Cardiac muscle cell (in vitro differentiated cells and primary cell): Measurements from ENCODE around the gene SUSD3. TPM values are rescaled to one million over a fixed set of nuclear protein-coding genes. Genes with fewer than 3 reads are reported as not detected.

ENCODE experiments used
- DNase-seq, 2 donors: peaks; one replicate each; pipeline versions ENCODE4 v3.0.0 to v3.0.0-alpha.2; 2010 to 2017; ENCODE audit warnings: low read depth in 1 of 2, low spot score in 1 of 2
- H3K27ac ChIP-seq: fragments of 200-600 bp; sonication (generic); 2 replicates; pipeline ENCODE4 v1.5.1; 2016
- H3K27me3 ChIP-seq: fragments of 200-600 bp; sonication (generic); 2 replicates; pipeline ENCODE4 v1.6.0; 2016; ENCODE audit warnings: control low read depth
- H3K36me3 ChIP-seq: fragments of 200-600 bp; sonication (generic); 2 replicates; pipeline ENCODE4 v1.5.1; 2016; ENCODE audit warnings: control low read depth
- H3K4me1 ChIP-seq: fragments of 200-600 bp; sonication (generic); 2 replicates; pipeline ENCODE4 v1.8.1; 2017; ENCODE audit warnings: low read depth, mild to moderate bottlenecking, mixed run types
- H3K4me3 ChIP-seq: fragments of 200-600 bp; sonication (generic); 2 replicates; pipeline ENCODE4 v1.5.1; 2016; ENCODE audit warnings: mild to moderate bottlenecking
- H3K9me3 ChIP-seq: fragments of 200-600 bp; sonication (generic); 2 replicates; pipeline ENCODE4 v1.5.1; 2017; ENCODE audit warnings: low read depth, mild to moderate bottlenecking, control low read depth
- polyA plus RNA-seq: library from polyadenylated mRNA; unstranded; fragments of >200 nt; fragmentation: Nextera tagmentation; extraction: Ambion mirVana; gene quantifications from 2 replicates; pipeline ENCODE4 v1.2.1, GENCODE V29; 2016
- total RNA-seq: library from RNA; depleted of rRNA; stranded (reverse); fragments of >200 nt; gene quantifications from 2 replicates; pipeline ENCODE4 v1.2.3, GENCODE V29; 2016
- TF ChIP-seq, protein P1 (sequence below): IDR thresholded peaks from 2 replicates; pipeline ENCODE4 v1.5.1; 2012; ENCODE audit warnings: low read depth, mild to moderate bottlenecking, low read length

Gene SUSD3
- total and polyA plus RNA-seq, 2 experiments from 2014 or later, result not detected

- TF ChIP-seq, protein P1, sequence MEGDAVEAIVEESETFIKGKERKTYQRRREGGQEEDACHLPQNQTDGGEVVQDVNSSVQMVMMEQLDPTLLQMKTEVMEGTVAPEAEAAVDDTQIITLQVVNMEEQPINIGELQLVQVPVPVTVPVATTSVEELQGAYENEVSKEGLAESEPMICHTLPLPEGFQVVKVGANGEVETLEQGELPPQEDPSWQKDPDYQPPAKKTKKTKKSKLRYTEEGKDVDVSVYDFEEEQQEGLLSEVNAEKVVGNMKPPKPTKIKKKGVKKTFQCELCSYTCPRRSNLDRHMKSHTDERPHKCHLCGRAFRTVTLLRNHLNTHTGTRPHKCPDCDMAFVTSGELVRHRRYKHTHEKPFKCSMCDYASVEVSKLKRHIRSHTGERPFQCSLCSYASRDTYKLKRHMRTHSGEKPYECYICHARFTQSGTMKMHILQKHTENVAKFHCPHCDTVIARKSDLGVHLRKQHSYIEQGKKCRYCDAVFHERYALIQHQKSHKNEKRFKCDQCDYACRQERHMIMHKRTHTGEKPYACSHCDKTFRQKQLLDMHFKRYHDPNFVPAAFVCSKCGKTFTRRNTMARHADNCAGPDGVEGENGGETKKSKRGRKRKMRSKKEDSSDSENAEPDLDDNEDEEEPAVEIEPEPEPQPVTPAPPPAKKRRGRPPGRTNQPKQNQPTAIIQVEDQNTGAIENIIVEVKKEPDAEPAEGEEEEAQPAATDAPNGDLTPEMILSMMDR, result no peak
- Histone ChIP-seq H3K9me3 (no peaks in the 10 kb centered on the region), H3K4me3 (no peak overlapping the region), H3K27me3 (no peaks in the 10 kb centered on the region), H3K4me1 (peaks cover 19% of the 10 kb centered on the region), H3K36me3 (no peaks in the 10 kb centered on the region), H3K27ac (no peak overlapping the region)
- DNase-seq, result no peak
Observed at GRCh38 chr9:93128011-93128714, 69.7 kb downstream of the SUSD3 start.

- no peak overlapping the region for H3K27ac ChIP-seq
- no peaks in the 10 kb centered on the region for H3K27me3 ChIP-seq
- no peak overlapping the region for H3K4me3 ChIP-seq
- no peaks in the 10 kb centered on the region for H3K9me3 ChIP-seq
- H3K36me3 ChIP-seq, result no peaks in the 10 kb centered on the region
- TF ChIP-seq, protein P1, result no peak
- H3K4me1 ChIP-seq, result peaks cover 20% of the 10 kb centered on the region
- no peak for DNase-seq
Observed at GRCh38 chr9:93128715-93129224, 70.3 kb downstream of the SUSD3 start.

DNA sequence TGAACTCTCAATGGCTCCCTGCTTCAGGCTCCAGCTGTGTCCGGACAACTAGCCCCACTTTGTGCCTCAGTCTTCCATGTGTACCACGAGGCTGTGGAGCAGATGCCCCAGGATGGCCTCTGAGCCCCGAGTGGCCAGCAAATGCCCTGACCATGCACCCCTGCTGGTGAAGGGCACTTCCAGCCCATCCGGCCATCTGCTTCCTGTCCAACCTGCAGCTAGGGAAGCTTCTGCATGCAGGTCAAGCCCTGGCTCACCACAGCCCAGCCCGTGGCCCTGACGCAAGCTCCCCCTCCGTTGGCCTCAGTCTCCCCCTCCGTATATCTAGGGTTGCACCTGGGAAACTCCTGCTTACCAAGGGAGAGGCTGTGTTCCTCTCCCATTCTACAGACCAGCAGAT lies 70.8 kb downstream of the SUSD3 start:
- no peak overlapping the region for H3K4me3 ChIP-seq
- no peaks in the 10 kb centered on the region for H3K27me3 ChIP-seq
- H3K36me3 ChIP-seq, result no peaks in the 10 kb centered on the region
- DNase-seq, result no peak
- no peaks in the 10 kb centered on the region for H3K9me3 ChIP-seq
- no peak overlapping the region for H3K27ac ChIP-seq
- TF ChIP-seq, protein P1, result no peak
- H3K4me1 ChIP-seq, result peaks cover 20% of the 10 kb centered on the region

GRCh38 chr9:93129691-93130500 lies 71.4 kb downstream of the SUSD3 start:
- TF ChIP-seq, protein P1, result no peak
- Histone ChIP-seq H3K4me1 (peaks cover 20% of the 10 kb centered on the region), H3K36me3 (no peaks in the 10 kb centered on the region), H3K27ac (no peak overlapping the region), H3K9me3 (no peaks in the 10 kb centered on the region), H3K4me3 (no peak overlapping the region), H3K27me3 (no peaks in the 10 kb centered on the region)
- no peak for DNase-seq

- Histone ChIP-seq H3K27me3 (no peaks in the 10 kb centered on the region), H3K4me1 (peaks cover 20% of the 10 kb centered on the region), H3K4me3 (no peak overlapping the region), H3K27ac (no peak overlapping the region), H3K36me3 (no peaks in the 10 kb centered on the region), H3K9me3 (no peaks in the 10 kb centered on the region)
- TF ChIP-seq, protein P1, result no peak
- DNase-seq, result no peak
Observed at GRCh38 chr9:93130861-93131481, 72.5 kb downstream of the SUSD3 start.
